Activated CD4-positive, alpha-beta T cell treated with anti-CD3 and anti-CD28 coated beads, Interleukin-2, amount 50 U/mL, for 4 hours (primary cell): ENCODE results near the gene N4BP3.

Source experiments
- DNase-seq, 2 experiments: peaks; one replicate each; pipeline ENCODE4 v3.0.0-alpha.2; 2020

Gene N4BP3

DNA sequence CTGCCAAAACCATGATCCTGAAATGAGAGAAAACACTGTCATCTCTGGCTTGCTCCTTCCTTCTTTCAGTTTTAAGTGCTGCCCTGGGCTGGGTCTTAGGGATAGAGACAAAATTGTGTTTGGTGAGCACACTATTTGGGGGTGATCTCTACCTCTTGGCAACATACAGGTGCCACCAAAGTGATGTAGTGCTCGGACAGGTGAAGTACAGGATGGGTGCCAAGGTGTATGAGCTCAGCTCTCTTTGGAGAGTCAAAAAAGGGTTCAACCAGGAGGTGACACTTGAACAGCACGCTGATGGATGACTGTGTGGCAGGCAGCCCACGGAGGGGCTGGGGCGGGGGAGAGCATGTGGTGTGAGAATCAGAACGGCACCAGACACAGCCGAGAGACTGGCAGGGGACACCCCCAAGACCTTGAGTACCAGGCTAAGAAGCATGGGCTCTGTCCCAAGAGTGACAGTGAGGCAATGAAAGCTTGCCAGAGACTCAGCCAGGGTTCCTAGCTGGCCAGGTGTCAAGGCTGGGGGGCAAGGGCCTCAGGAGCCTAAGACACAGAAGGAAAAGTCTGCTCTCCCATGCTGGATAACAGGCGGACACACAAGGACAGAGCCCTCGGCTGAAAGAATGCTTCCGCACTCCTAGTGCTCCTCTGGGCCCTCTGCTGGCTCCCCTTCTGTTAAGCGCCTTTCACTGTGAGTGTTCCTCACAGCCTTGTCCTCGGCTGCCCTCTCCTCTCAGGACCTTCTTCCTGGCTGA lies 37.8 kb downstream of the N4BP3 start:
- DNase-seq: no peak

- no peak for DNase-seq
Measured at GRCh38 chr5:178152491-178153444, 39.4 kb downstream of the N4BP3 start.

DNA sequence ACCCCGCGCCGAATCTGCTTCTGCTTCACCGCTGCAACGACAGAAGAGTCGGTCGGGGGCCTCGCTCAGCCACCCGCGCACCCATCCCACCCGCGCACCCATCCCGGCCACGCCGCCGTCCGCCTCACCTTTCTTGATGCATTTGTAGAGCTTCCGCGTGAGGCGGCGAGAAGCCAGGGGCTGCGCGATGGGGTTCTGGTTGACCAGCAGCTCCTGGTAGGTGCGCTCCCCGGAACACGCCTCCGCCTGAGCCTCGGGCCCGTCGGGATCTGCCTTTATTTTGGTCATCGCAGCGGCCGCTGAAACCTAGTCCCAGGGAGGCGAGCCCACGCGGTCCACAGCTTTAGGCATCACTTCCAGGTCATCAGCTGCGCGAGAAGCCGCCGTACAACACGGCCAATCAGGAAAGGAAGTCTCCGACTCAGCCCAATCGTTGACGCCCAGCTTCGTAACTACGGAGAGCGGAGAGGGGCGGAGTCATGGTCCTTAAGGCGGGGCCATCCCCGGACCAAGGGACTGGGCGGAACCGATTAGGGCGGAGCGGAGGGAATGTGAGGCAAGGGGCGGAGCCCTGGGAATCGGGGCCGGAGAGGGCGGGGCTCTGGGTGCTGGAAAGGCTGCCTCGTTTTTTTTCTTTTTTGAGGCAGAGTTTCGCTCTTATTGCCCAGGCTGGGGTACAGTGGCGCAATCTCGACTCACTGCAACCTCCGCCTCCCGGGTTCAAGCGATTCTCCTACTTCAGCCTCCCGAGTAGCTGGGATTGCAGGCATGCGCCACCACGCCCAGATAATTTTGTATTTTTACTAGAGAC lies 40.4 kb downstream of the N4BP3 start, which contains the start of gene NHP2:
TSS of gene NHP2 (minus strand) at position 356 of the 811 bp plus-strand sequence. CDS start at position 288, 68 bp downstream.
- peak; percentile 97 to 98 for DNase-seq

- no peak for DNase-seq
Measured at GRCh38 chr5:178155065-178155464, 41.7 kb downstream of the N4BP3 start.

DNA sequence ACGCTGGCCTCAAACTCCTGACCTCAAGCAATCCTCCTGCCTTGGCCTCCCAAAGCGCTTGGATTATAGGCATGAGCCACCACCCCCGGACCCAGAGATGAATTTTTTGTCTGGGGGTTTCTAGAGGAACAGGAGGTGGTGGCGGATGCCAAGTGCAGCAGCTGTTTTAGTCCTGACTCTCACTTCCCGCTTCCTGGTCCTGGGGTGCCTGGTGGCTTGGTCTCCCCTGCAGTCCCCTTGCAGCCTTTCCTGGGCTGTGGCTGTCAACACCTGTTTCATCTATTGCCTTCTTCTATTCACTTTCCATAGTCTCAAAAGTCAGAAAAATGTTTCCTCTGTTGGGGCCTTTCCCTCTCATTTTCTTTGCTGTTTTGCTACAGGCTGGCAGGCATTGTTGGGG lies 46.8 kb downstream of the N4BP3 start:
- DNase-seq: no peak

DNA sequence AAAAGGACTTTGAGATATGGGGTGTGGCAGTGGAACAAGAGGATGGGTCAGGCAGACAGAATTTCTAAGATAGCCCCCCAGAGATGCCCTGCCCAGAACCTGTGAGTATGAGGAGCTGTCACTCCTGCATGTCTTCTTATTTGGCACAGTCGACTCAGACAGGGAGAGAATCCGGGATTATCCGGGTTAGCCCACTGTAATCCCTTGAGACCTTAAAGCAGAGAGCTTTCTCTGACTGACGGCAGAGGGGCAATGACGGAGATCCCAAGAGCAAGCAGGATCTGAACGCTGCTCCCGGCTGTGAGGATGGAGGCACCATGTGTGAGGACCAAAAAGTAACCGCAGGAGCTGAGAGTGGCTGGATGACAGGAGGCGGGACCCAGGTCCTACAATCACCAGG lies 49.1 kb downstream of the N4BP3 start:
- no peak for DNase-seq

DNA sequence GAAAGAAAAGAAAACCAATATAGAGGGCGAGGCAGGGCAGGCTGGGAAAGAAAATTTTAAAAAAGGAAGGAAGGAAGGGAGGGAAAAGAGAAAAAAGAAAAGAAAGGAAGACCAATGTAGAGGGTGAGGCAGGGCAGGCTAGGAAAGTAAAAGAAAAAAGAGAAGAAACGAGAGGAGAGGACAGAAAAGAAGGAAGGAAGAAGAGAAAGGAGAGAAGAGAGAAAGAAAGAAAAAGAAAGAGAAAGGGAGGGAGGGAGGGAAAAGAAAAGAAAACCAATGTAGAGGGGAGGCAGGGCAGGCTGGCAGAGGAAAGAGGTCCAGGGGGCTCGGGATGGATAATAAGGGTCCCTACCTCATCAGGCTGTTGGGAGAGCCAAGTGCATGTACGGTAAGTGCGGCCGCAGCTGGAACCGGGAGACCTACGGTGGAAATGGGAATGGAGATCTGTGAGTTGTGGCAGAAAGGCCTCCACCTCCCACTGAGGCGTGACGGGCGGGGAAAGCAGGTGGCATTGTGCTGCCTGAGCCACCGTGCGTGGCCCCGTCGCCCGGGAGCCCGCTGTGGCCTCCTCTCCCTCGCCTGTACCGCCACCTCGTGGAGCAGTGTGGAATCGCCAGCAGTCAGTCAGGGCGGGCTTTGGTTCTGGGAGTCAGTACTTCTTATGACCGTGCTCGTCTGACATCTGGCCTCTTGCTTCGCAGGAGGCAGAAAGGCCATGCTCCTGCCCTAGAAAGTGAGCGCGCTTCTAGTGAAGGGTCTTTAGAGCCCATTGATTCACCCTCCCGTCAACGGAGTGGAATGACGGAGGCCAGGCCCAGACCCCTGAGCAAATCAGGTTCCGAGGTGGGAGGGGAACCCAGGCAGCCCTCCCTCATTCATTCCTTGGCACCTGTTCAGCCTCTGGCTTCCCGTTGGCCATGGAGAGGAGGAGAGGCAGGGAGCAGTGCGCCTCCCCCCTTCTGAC lies 50.7 kb downstream of the N4BP3 start:
- peak; percentile 91 to 96 for DNase-seq

- DNase-seq: no peak
Measured at GRCh38 chr5:178165581-178165980, 52.2 kb downstream of the N4BP3 start.

- no peak for DNase-seq
Measured at GRCh38 chr5:178170455-178170854, 57.1 kb downstream of the N4BP3 start.

GRCh38 chr5:178174456-178174855 lies 61.1 kb downstream of the N4BP3 start:
- DNase-seq: no peak
